ENCODE results near the gene NPC1.
A peak's percentile ranks its signal among the peaks of the same experiment; 100 is the strongest.

NPC1 gene

GRCh38 chr18:23609390-23610023 lies 23.2 kb upstream of the NPC1 start:
- H3K9ac ChIP-seq (ENCODE audit: low read length in 2 of 2): no peak overlapping the region
- no peak overlapping the region for H3K4me3 ChIP-seq (ENCODE audit: low read length in 2 of 2)
- H3K9me3 ChIP-seq (ENCODE audit: control insufficient read depth in 2 of 2, low read length in 2 of 2): no peaks in the 10 kb centered on the region
- H3K4me1 ChIP-seq (ENCODE audit: control insufficient read depth, insufficient read depth, low read length): no peaks in the 10 kb centered on the region
- H3K27me3 ChIP-seq (ENCODE audit: control insufficient read depth in 1 of 2, insufficient read depth in 2 of 2, low read length in 2 of 2): no peaks in the 10 kb centered on the region
- H3K27ac ChIP-seq (ENCODE audit: low read length): no peak overlapping the region
- H3K36me3 ChIP-seq (ENCODE audit: control insufficient read depth in 2 of 2, insufficient read depth in 2 of 2, low read length in 2 of 2): peaks cover 0 to 5% of the 10 kb centered on the region in 2 donors

GRCh38 chr18:23608211-23608610 lies 21.9 kb upstream of the NPC1 start:
- Histone ChIP-seq H3K36me3 (ENCODE audit: control insufficient read depth in 2 of 2, insufficient read depth in 2 of 2, low read length in 2 of 2) (peaks cover 0 to 5% of the 10 kb centered on the region in 2 donors), H3K9me3 (ENCODE audit: control insufficient read depth in 2 of 2, low read length in 2 of 2) (no peaks in the 10 kb centered on the region), H3K4me1 (ENCODE audit: control insufficient read depth, insufficient read depth, low read length) (no peaks in the 10 kb centered on the region), H3K9ac (ENCODE audit: low read length in 2 of 2) (no peak overlapping the region), H3K27me3 (ENCODE audit: control insufficient read depth in 1 of 2, insufficient read depth in 2 of 2, low read length in 2 of 2) (no peaks in the 10 kb centered on the region), H3K4me3 (ENCODE audit: low read length in 2 of 2) (no peak overlapping the region), H3K27ac (ENCODE audit: low read length) (no peak overlapping the region)

- Histone ChIP-seq H3K4me3 (ENCODE audit: low read length in 2 of 2) (no peak overlapping the region), H3K27me3 (ENCODE audit: control insufficient read depth in 1 of 2, insufficient read depth in 2 of 2, low read length in 2 of 2) (no peaks in the 10 kb centered on the region), H3K9ac (ENCODE audit: low read length in 2 of 2) (no peak overlapping the region), H3K9me3 (ENCODE audit: control insufficient read depth in 2 of 2, low read length in 2 of 2) (no peaks in the 10 kb centered on the region), H3K36me3 (ENCODE audit: control insufficient read depth in 2 of 2, insufficient read depth in 2 of 2, low read length in 2 of 2) (no peaks in the 10 kb centered on the region), H3K27ac (ENCODE audit: low read length) (no peak overlapping the region), H3K4me1 (ENCODE audit: control insufficient read depth, insufficient read depth, low read length) (no peaks in the 10 kb centered on the region)
Measured at GRCh38 chr18:23605941-23606340, 19.6 kb upstream of the NPC1 start.

- H3K9me3 ChIP-seq (ENCODE audit: control insufficient read depth in 2 of 2, low read length in 2 of 2): no peaks in the 10 kb centered on the region
- H3K36me3 ChIP-seq (ENCODE audit: control insufficient read depth in 2 of 2, insufficient read depth in 2 of 2, low read length in 2 of 2): no peaks in the 10 kb centered on the region
- no peaks in the 10 kb centered on the region for H3K27me3 ChIP-seq (ENCODE audit: control insufficient read depth in 1 of 2, insufficient read depth in 2 of 2, low read length in 2 of 2)
- H3K4me1 ChIP-seq (ENCODE audit: control insufficient read depth, insufficient read depth, low read length): no peaks in the 10 kb centered on the region
- H3K27ac ChIP-seq (ENCODE audit: low read length): no peak overlapping the region
- H3K9ac ChIP-seq (ENCODE audit: low read length in 2 of 2): no peak overlapping the region
- H3K4me3 ChIP-seq (ENCODE audit: low read length in 2 of 2): no peak overlapping the region
Measured at GRCh38 chr18:23599809-23600208, 13.5 kb upstream of the NPC1 start.

GRCh38 chr18:23596183-23596582 lies 9.9 kb upstream of the NPC1 start:
- no peak overlapping the region for H3K9ac ChIP-seq (ENCODE audit: low read length in 2 of 2)
- H3K27ac ChIP-seq (ENCODE audit: low read length): no peak overlapping the region
- H3K27me3 ChIP-seq (ENCODE audit: control insufficient read depth in 1 of 2, insufficient read depth in 2 of 2, low read length in 2 of 2): no peaks in the 10 kb centered on the region
- no peak overlapping the region for H3K4me3 ChIP-seq (ENCODE audit: low read length in 2 of 2)
- no peaks in the 10 kb centered on the region for H3K4me1 ChIP-seq (ENCODE audit: control insufficient read depth, insufficient read depth, low read length)
- no peaks in the 10 kb centered on the region for H3K9me3 ChIP-seq (ENCODE audit: control insufficient read depth in 2 of 2, low read length in 2 of 2)
- H3K36me3 ChIP-seq (ENCODE audit: control insufficient read depth in 2 of 2, insufficient read depth in 2 of 2, low read length in 2 of 2): no peaks in the 10 kb centered on the region

- Histone ChIP-seq H3K27ac (ENCODE audit: low read length) (no peak overlapping the region), H3K4me1 (ENCODE audit: control insufficient read depth, insufficient read depth, low read length) (no peaks in the 10 kb centered on the region), H3K9ac (ENCODE audit: low read length in 2 of 2) (no peak overlapping the region), H3K36me3 (ENCODE audit: control insufficient read depth in 2 of 2, insufficient read depth in 2 of 2, low read length in 2 of 2) (no peaks in the 10 kb centered on the region), H3K9me3 (ENCODE audit: control insufficient read depth in 2 of 2, low read length in 2 of 2) (no peaks in the 10 kb centered on the region), H3K27me3 (ENCODE audit: control insufficient read depth in 1 of 2, insufficient read depth in 2 of 2, low read length in 2 of 2) (no peaks in the 10 kb centered on the region), H3K4me3 (ENCODE audit: low read length in 2 of 2) (no peak overlapping the region)
Measured at GRCh38 chr18:23595591-23595990, 9.3 kb upstream of the NPC1 start.

- H3K9ac ChIP-seq (ENCODE audit: low read length in 2 of 2): no peak overlapping the region
- H3K4me3 ChIP-seq (ENCODE audit: low read length in 2 of 2): no peak overlapping the region
- H3K27me3 ChIP-seq (ENCODE audit: control insufficient read depth in 1 of 2, insufficient read depth in 2 of 2, low read length in 2 of 2): no peaks in the 10 kb centered on the region
- H3K9me3 ChIP-seq (ENCODE audit: control insufficient read depth in 2 of 2, low read length in 2 of 2): no peaks in the 10 kb centered on the region
- H3K4me1 ChIP-seq (ENCODE audit: control insufficient read depth, insufficient read depth, low read length): no peaks in the 10 kb centered on the region
- no peak overlapping the region for H3K27ac ChIP-seq (ENCODE audit: low read length)
- no peaks in the 10 kb centered on the region for H3K36me3 ChIP-seq (ENCODE audit: control insufficient read depth in 2 of 2, insufficient read depth in 2 of 2, low read length in 2 of 2)
Measured at GRCh38 chr18:23593720-23594119, 7.4 kb upstream of the NPC1 start.

- no peaks in the 10 kb centered on the region for H3K9me3 ChIP-seq (ENCODE audit: control insufficient read depth in 2 of 2, low read length in 2 of 2)
- no peaks in the 10 kb centered on the region for H3K4me1 ChIP-seq (ENCODE audit: control insufficient read depth, insufficient read depth, low read length)
- no peaks in the 10 kb centered on the region for H3K27me3 ChIP-seq (ENCODE audit: control insufficient read depth in 1 of 2, insufficient read depth in 2 of 2, low read length in 2 of 2)
- no peak overlapping the region for H3K9ac ChIP-seq (ENCODE audit: low read length in 2 of 2)
- H3K4me3 ChIP-seq (ENCODE audit: low read length in 2 of 2): no peak overlapping the region
- no peaks in the 10 kb centered on the region for H3K36me3 ChIP-seq (ENCODE audit: control insufficient read depth in 2 of 2, insufficient read depth in 2 of 2, low read length in 2 of 2)
- no peak overlapping the region for H3K27ac ChIP-seq (ENCODE audit: low read length)
Measured at GRCh38 chr18:23592911-23593310, 6.6 kb upstream of the NPC1 start.

GRCh38 chr18:23591011-23591410 lies 4.7 kb upstream of the NPC1 start:
- Histone ChIP-seq H3K27ac (ENCODE audit: low read length) (no peak overlapping the region), H3K9me3 (ENCODE audit: control insufficient read depth in 2 of 2, low read length in 2 of 2) (no peaks in the 10 kb centered on the region), H3K4me3 (ENCODE audit: low read length in 2 of 2) (no peak overlapping the region), H3K36me3 (ENCODE audit: control insufficient read depth in 2 of 2, insufficient read depth in 2 of 2, low read length in 2 of 2) (no peaks in the 10 kb centered on the region), H3K27me3 (ENCODE audit: control insufficient read depth in 1 of 2, insufficient read depth in 2 of 2, low read length in 2 of 2) (no peaks in the 10 kb centered on the region), H3K9ac (ENCODE audit: low read length in 2 of 2) (no peak overlapping the region), H3K4me1 (ENCODE audit: control insufficient read depth, insufficient read depth, low read length) (peaks cover 7% of the 10 kb centered on the region)

GRCh38 chr18:23588836-23589560 lies 2.7 kb upstream of the NPC1 start:
- Histone ChIP-seq H3K9me3 (ENCODE audit: control insufficient read depth in 2 of 2, low read length in 2 of 2) (no peaks in the 10 kb centered on the region), H3K27me3 (ENCODE audit: control insufficient read depth in 1 of 2, insufficient read depth in 2 of 2, low read length in 2 of 2) (no peaks in the 10 kb centered on the region), H3K36me3 (ENCODE audit: control insufficient read depth in 2 of 2, insufficient read depth in 2 of 2, low read length in 2 of 2) (no peaks in the 10 kb centered on the region), H3K9ac (ENCODE audit: low read length in 2 of 2) (no peak overlapping the region), H3K27ac (ENCODE audit: low read length) (no peak overlapping the region), H3K4me3 (ENCODE audit: low read length in 2 of 2) (no peak overlapping the region), H3K4me1 (ENCODE audit: control insufficient read depth, insufficient read depth, low read length) (peaks cover 20% of the 10 kb centered on the region)

- Histone ChIP-seq H3K36me3 (ENCODE audit: control insufficient read depth in 2 of 2, insufficient read depth in 2 of 2, low read length in 2 of 2) (no peaks in the 10 kb centered on the region), H3K4me1 (ENCODE audit: control insufficient read depth, insufficient read depth, low read length) (peaks cover 24% of the 10 kb centered on the region), H3K27me3 (ENCODE audit: control insufficient read depth in 1 of 2, insufficient read depth in 2 of 2, low read length in 2 of 2) (no peaks in the 10 kb centered on the region), H3K9me3 (ENCODE audit: control insufficient read depth in 2 of 2, low read length in 2 of 2) (no peaks in the 10 kb centered on the region), H3K9ac (ENCODE audit: low read length in 2 of 2) (peak overlapping the region; percentile 48 to 90), H3K4me3 (ENCODE audit: low read length in 2 of 2) (peak overlapping the region; percentile 33 to 96), H3K27ac (ENCODE audit: low read length) (peak overlapping the region; percentile 98)
Measured at GRCh38 chr18:23587220-23587642, 925 bp upstream of the NPC1 start.

Data from stomach smooth muscle (tissue), 2 donors.